Osteoblast (primary cell): ENCODE results near the gene ACOT9. TPM values are rescaled to one million over a fixed set of nuclear protein-coding genes. Genes with fewer than 3 reads are reported as not detected.

Experiments used
- DNase-seq: peaks from one replicate; pipeline ENCODE4 v3.0.0; 2011; ENCODE audit warnings: low spot score, mixed read lengths; ENCODE audit not compliant: insufficient read length; ENCODE audit errors: missing footprints
- H2AFZ ChIP-seq: 2 replicates; pipeline ENCODE4 v1.6.0; 2011; ENCODE audit warnings: mild to moderate bottlenecking, low read length
- H3K27ac ChIP-seq: 2 replicates; pipeline ENCODE4 v1.5.1; 2011; ENCODE audit warnings: mild to moderate bottlenecking, low read depth, low read length, moderate library complexity
- H3K27me3 ChIP-seq: 2 replicates; pipeline ENCODE4 v1.6.0; 2012; ENCODE audit warnings: mild to moderate bottlenecking, control low read depth, inconsistent platforms, low read length, moderate library complexity; ENCODE audit not compliant: insufficient read depth
- H3K36me3 ChIP-seq: 2 replicates; pipeline ENCODE4 v1.5.1; 2011; ENCODE audit warnings: mild to moderate bottlenecking, low read length, control low read depth, moderate library complexity; ENCODE audit not compliant: insufficient read depth
- H3K4me1 ChIP-seq: 2 replicates; pipeline ENCODE4 v1.5.1; 2011; ENCODE audit warnings: mild to moderate bottlenecking, low read length, control low read depth, moderate library complexity; ENCODE audit not compliant: insufficient read depth
- H3K4me2 ChIP-seq: 2 replicates; pipeline ENCODE4 v1.6.0; 2011; ENCODE audit warnings: mild to moderate bottlenecking, low read length; ENCODE audit not compliant: insufficient read depth
- H3K4me3 ChIP-seq: fragments of 200-600 bp; sonication (generic); 3 replicates; pipeline ENCODE4 v1.5.1; 2012; ENCODE audit warnings: mild to moderate bottlenecking, low read length, inconsistent platforms; ENCODE audit not compliant: insufficient read depth
- H3K79me2 ChIP-seq: 2 replicates; pipeline ENCODE4 v1.6.0; 2012; ENCODE audit warnings: mild to moderate bottlenecking, low read length, control low read depth, inconsistent platforms; ENCODE audit not compliant: insufficient read depth
- H3K9me3 ChIP-seq: 2 replicates; pipeline ENCODE4 v1.5.1; 2011; ENCODE audit warnings: low read depth, low read length, control low read depth
- H4K20me1 ChIP-seq: 2 replicates; pipeline ENCODE4 v1.6.0; 2012; ENCODE audit warnings: mild to moderate bottlenecking, low read length, control low read depth; ENCODE audit not compliant: insufficient read depth
- CTCF ChIP-seq: IDR thresholded peaks from 2 replicates; pipeline ENCODE4 v1.5.1; 2011; ENCODE audit warnings: mild to moderate bottlenecking, low read depth, low read length, moderate library complexity; ENCODE audit errors: extremely low read depth
- total RNA-seq: library from RNA; depleted of rRNA; stranded (reverse); fragments of >200 nt; gene quantifications from 2 replicates; pipeline ENCODE4 v1.2.3, GENCODE V29; 2012

The ACOT9 gene
- total RNA-seq, 1 donor = 53.6 TPM

- Histone ChIP-seq H3K36me3 (peaks cover 4% of the 10 kb centered on the region), H3K4me2 (no peak overlapping the region), H3K27me3 (no peaks in the 10 kb centered on the region), H3K9me3 (no peaks in the 10 kb centered on the region), H3K4me1 (peaks cover 9% of the 10 kb centered on the region), H4K20me1 (peaks cover 15% of the 10 kb centered on the region), H3K27ac (no peak overlapping the region), H3K79me2 (peaks cover 88% of the 10 kb centered on the region), H3K4me3 (no peak overlapping the region), H2AFZ (no peak overlapping the region)
- TF ChIP-seq CTCF = no peak
- no peak for DNase-seq
Measured at GRCh38 chrX:23737413-23737812, 5.7 kb downstream of the ACOT9 start.

- DNase-seq = peak; percentile 65
- TF ChIP-seq CTCF = no peak
- Histone ChIP-seq H3K36me3 (peaks cover 4% of the 10 kb centered on the region), H3K4me3 (no peak overlapping the region), H3K9me3 (no peaks in the 10 kb centered on the region), H3K4me1 (no peaks in the 10 kb centered on the region), H4K20me1 (peaks cover 11% of the 10 kb centered on the region), H2AFZ (no peak overlapping the region), H3K79me2 (peaks cover 74% of the 10 kb centered on the region), H3K4me2 (no peak overlapping the region), H3K27ac (no peak overlapping the region), H3K27me3 (no peaks in the 10 kb centered on the region)
Measured at GRCh38 chrX:23736030-23736429, 7.0 kb downstream of the ACOT9 start.

- Histone ChIP-seq H3K9me3 (no peaks in the 10 kb centered on the region), H3K27ac (no peak overlapping the region), H3K79me2 (peaks cover 44% of the 10 kb centered on the region), H2AFZ (no peak overlapping the region), H3K4me2 (no peak overlapping the region), H3K27me3 (no peaks in the 10 kb centered on the region), H3K4me3 (no peak overlapping the region), H3K36me3 (peaks cover 9% of the 10 kb centered on the region), H4K20me1 (peaks cover 3% of the 10 kb centered on the region), H3K4me1 (no peaks in the 10 kb centered on the region)
- no peak for TF ChIP-seq CTCF
- no peak for DNase-seq
Measured at GRCh38 chrX:23732704-23733103, 10.4 kb downstream of the ACOT9 start.

GRCh38 chrX:23731951-23732350, 11.1 kb downstream of the ACOT9 start:
- H3K4me2 ChIP-seq = no peak overlapping the region
- H2AFZ ChIP-seq = no peak overlapping the region
- H3K9me3 ChIP-seq = no peaks in the 10 kb centered on the region
- H4K20me1 ChIP-seq = no peaks in the 10 kb centered on the region
- H3K27me3 ChIP-seq = no peaks in the 10 kb centered on the region
- peaks cover 13% of the 10 kb centered on the region for H3K36me3 ChIP-seq
- H3K4me1 ChIP-seq = no peaks in the 10 kb centered on the region
- H3K4me3 ChIP-seq = no peak overlapping the region
- no peak for TF ChIP-seq CTCF
- H3K27ac ChIP-seq = no peak overlapping the region
- no peak for DNase-seq
- H3K79me2 ChIP-seq = peaks cover 37% of the 10 kb centered on the region
